ENCODE measurements around the gene ICAM4.
"Not testable (repeated sequence)": the region's sequence is repeated elsewhere in the genome, so short reads cannot be mapped to it uniquely, and the experiment has no call there.

Gene ICAM4

GRCh38 chr19:10321874-10322835 lies 35.4 kb downstream of the ICAM4 start:
- H3K4me1 Mint-ChIP-seq (ENCODE audit: low read depth in 2 of 2): peaks cover 0 to 2% of the 10 kb centered on the region in 2 donors
- no peak for DNase-seq
- peaks cover 68% of the 10 kb centered on the region for H3K36me3 Mint-ChIP-seq (ENCODE audit: insufficient read depth)
- no peaks in the 10 kb centered on the region for H3K9me3 Mint-ChIP-seq
- ATAC-seq (replicated peaks): no peak
- H3K27ac Mint-ChIP-seq: no peak overlapping the region
- H3K4me3 Mint-ChIP-seq: no peak overlapping the region
- H3K27me3 Mint-ChIP-seq: no peaks in the 10 kb centered on the region

- H3K9me3 Mint-ChIP-seq: no peaks in the 10 kb centered on the region
- no peak for DNase-seq
- no peak overlapping the region for H3K4me3 Mint-ChIP-seq
- no peaks in the 10 kb centered on the region for H3K27me3 Mint-ChIP-seq
- H3K27ac Mint-ChIP-seq: peak overlapping the region in 1 of 2 donors; percentile 49
- no peak for ATAC-seq (replicated peaks)
- peaks cover 75% of the 10 kb centered on the region for H3K36me3 Mint-ChIP-seq (ENCODE audit: insufficient read depth)
- peaks cover 0 to 1% of the 10 kb centered on the region in 2 donors for H3K4me1 Mint-ChIP-seq (ENCODE audit: low read depth in 2 of 2)
These were observed 39.0 kb downstream of the ICAM4 start for GRCh38 chr19:10325732-10326131.

- no peaks in the 10 kb centered on the region for H3K27me3 Mint-ChIP-seq
- peaks cover 12% of the 10 kb centered on the region in 2 donors for H3K4me1 Mint-ChIP-seq (ENCODE audit: low read depth in 2 of 2)
- H3K4me3 Mint-ChIP-seq: no peak overlapping the region
- DNase-seq (no peak), ATAC-seq (replicated peaks) (no peak)
- H3K9me3 Mint-ChIP-seq: no peaks in the 10 kb centered on the region
- H3K36me3 Mint-ChIP-seq (ENCODE audit: insufficient read depth): peaks cover 87% of the 10 kb centered on the region
- H3K27ac Mint-ChIP-seq: no peak overlapping the region
These were observed 41.0 kb downstream of the ICAM4 start for GRCh38 chr19:10327793-10328192.

- Mint-ChIP-seq H3K27ac (no peak overlapping the region), H3K4me1 (ENCODE audit: low read depth in 2 of 2) (peaks cover 12 to 21% of the 10 kb centered on the region in 2 donors), H3K9me3 (no peaks in the 10 kb centered on the region), H3K4me3 (no peak overlapping the region), H3K27me3 (no peaks in the 10 kb centered on the region), H3K36me3 (ENCODE audit: insufficient read depth) (peaks cover 90% of the 10 kb centered on the region)
- DNase-seq (no peak), ATAC-seq (replicated peaks) (no peak)
These were observed 42.0 kb downstream of the ICAM4 start for GRCh38 chr19:10328558-10329429.

- no peak for ATAC-seq (replicated peaks)
- Mint-ChIP-seq H3K9me3 (no peaks in the 10 kb centered on the region), H3K4me1 (ENCODE audit: low read depth in 2 of 2) (peaks cover 16 to 25% of the 10 kb centered on the region in 2 donors), H3K4me3 (no peak overlapping the region), H3K27ac (peak overlapping the region in 1 of 2 donors; percentile 60), H3K36me3 (ENCODE audit: insufficient read depth) (peaks cover 86% of the 10 kb centered on the region), H3K27me3 (no peaks in the 10 kb centered on the region)
- DNase-seq: no peak
These were observed 42.8 kb downstream of the ICAM4 start for GRCh38 chr19:10329555-10329954.

GRCh38 chr19:10332158-10332964 lies 45.6 kb downstream of the ICAM4 start:
- H3K4me3 Mint-ChIP-seq: peak overlapping the region; percentile 94 to 95
- H3K9me3 Mint-ChIP-seq: no peaks in the 10 kb centered on the region
- DNase-seq: no peak
- peak overlapping the region; percentile 91 to 95 for H3K27ac Mint-ChIP-seq
- H3K4me1 Mint-ChIP-seq (ENCODE audit: low read depth in 2 of 2): peaks cover 16 to 28% of the 10 kb centered on the region in 2 donors
- no peaks in the 10 kb centered on the region for H3K27me3 Mint-ChIP-seq
- ATAC-seq (replicated peaks): no peak
- H3K36me3 Mint-ChIP-seq (ENCODE audit: insufficient read depth): peaks cover 78% of the 10 kb centered on the region

- H3K9me3 Mint-ChIP-seq: no peaks in the 10 kb centered on the region
- peaks cover 70% of the 10 kb centered on the region for H3K36me3 Mint-ChIP-seq (ENCODE audit: insufficient read depth)
- ATAC-seq (replicated peaks) (peak; percentile 92), DNase-seq (peak; percentile 93 to 97 (median 95))
- H3K27ac Mint-ChIP-seq: peak within 1 kb of the TSS; percentile 91 to 95
- H3K4me3 Mint-ChIP-seq: peak within 1 kb of the TSS; percentile 94 to 95
- no peaks in the 10 kb centered on the region for H3K27me3 Mint-ChIP-seq
- peaks cover 17 to 28% of the 10 kb centered on the region in 2 donors for H3K4me1 Mint-ChIP-seq (ENCODE audit: low read depth in 2 of 2)
These were observed 46.4 kb downstream of the ICAM4 start, which contains the start of gene RAVER1 for GRCh38 chr19:10332965-10333757. Gene RAVER1, minus strand, starts transcription at chr19:10333529. Its CDS starts 22 bp downstream, at chr19:10333507.

GRCh38 chr19:10333758-10334587 lies 47.2 kb downstream of the ICAM4 start:
- DNase-seq: no peak
- peak overlapping the region; percentile 94 to 95 for H3K4me3 Mint-ChIP-seq
- peak overlapping the region; percentile 91 to 95 for H3K27ac Mint-ChIP-seq
- H3K9me3 Mint-ChIP-seq: no peaks in the 10 kb centered on the region
- H3K4me1 Mint-ChIP-seq (ENCODE audit: low read depth in 2 of 2): peaks cover 25 to 35% of the 10 kb centered on the region in 2 donors
- H3K27me3 Mint-ChIP-seq: no peaks in the 10 kb centered on the region
- peak; percentile 0 for ATAC-seq (replicated peaks)
- peaks cover 66% of the 10 kb centered on the region for H3K36me3 Mint-ChIP-seq (ENCODE audit: insufficient read depth)

- Mint-ChIP-seq H3K36me3 (ENCODE audit: insufficient read depth) (peaks cover 58% of the 10 kb centered on the region), H3K27me3 (no peaks in the 10 kb centered on the region), H3K9me3 (no peaks in the 10 kb centered on the region), H3K27ac (no peak overlapping the region), H3K4me1 (ENCODE audit: low read depth in 2 of 2) (peaks cover 31 to 43% of the 10 kb centered on the region in 2 donors), H3K4me3 (peak overlapping the region in 1 of 2 donors; percentile 94)
- ATAC-seq (replicated peaks) (no peak), DNase-seq (no peak)
These were observed 48.0 kb downstream of the ICAM4 start for GRCh38 chr19:10334588-10335351.

- peaks cover 34 to 45% of the 10 kb centered on the region in 2 donors for H3K4me1 Mint-ChIP-seq (ENCODE audit: low read depth in 2 of 2)
- H3K36me3 Mint-ChIP-seq (ENCODE audit: insufficient read depth): peaks cover 53% of the 10 kb centered on the region
- no peak overlapping the region for H3K27ac Mint-ChIP-seq
- no peak for DNase-seq
- no peaks in the 10 kb centered on the region for H3K27me3 Mint-ChIP-seq
- no peaks in the 10 kb centered on the region for H3K9me3 Mint-ChIP-seq
- H3K4me3 Mint-ChIP-seq: peak overlapping the region in 1 of 2 donors; percentile 47
- no peak for ATAC-seq (replicated peaks)
These were observed 48.7 kb downstream of the ICAM4 start for GRCh38 chr19:10335352-10335985.

GRCh38 chr19:10336725-10337124 lies 50.0 kb downstream of the ICAM4 start:
- not testable (repeated sequence) for DNase-seq; H3K27me3 Mint-ChIP-seq; H3K9me3 Mint-ChIP-seq; ATAC-seq (replicated peaks); H3K4me3 Mint-ChIP-seq
- peaks cover 43% of the 10 kb centered on the region for H3K36me3 Mint-ChIP-seq (ENCODE audit: insufficient read depth)
- peak overlapping the region in 1 of 2 donors; percentile 41 for H3K27ac Mint-ChIP-seq
- peaks cover 37 to 48% of the 10 kb centered on the region in 2 donors for H3K4me1 Mint-ChIP-seq (ENCODE audit: low read depth in 2 of 2)

Measured in effector memory CD8-positive, alpha-beta T cell (primary cell).